Measurements from ENCODE around the gene MBOAT2.

MBOAT2 gene

GRCh38 chr2:8893474-8893873 lies 110.0 kb downstream of the MBOAT2 start:
- DNase-seq, result no peak

DNA sequence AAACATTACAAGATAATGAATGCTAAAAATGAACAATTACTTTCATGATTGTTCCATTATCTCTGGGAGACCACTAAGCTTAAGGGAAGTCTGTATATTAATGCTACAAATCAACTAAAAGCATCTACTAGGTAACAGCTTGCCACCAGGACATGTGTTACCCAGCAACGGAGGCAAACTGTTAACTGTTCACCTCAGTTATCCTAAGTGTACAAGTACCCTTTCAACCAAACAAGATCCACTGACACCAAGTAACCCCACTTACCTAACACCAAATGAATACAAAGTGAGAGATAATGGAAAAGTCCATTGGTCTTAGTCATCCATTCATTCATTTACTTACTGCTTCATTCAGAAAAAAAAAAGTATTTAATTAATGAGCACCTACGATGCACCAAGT lies 111.4 kb downstream of the MBOAT2 start:
- no peak for DNase-seq

GRCh38 chr2:8889978-8890377 lies 113.5 kb downstream of the MBOAT2 start:
- DNase-seq, result no peak

DNA sequence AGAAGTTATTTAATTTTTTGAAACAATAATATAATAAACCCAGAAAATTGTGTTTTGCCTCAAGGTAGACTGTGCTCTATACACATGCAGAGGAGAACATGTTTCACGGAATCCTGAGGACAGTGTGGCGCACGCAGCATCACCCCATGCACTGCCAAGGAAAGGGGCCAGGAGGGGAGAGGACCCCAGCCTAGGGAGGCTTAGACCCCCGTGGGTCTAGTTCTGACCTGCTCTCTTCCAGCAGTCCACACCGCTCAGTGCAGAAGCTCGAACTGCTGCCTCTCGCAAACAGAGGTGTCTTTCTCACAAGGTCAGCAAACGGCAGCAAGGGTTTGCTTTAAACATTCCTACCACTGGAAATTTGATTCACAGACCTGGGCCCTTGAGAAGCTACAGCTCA lies 114.5 kb downstream of the MBOAT2 start:
- no peak for DNase-seq

- DNase-seq, result no peak
Measured at GRCh38 chr2:8886876-8887275, 116.6 kb downstream of the MBOAT2 start.

GRCh38 chr2:8886202-8886518 lies 117.3 kb downstream of the MBOAT2 start:
- no peak for DNase-seq

DNA sequence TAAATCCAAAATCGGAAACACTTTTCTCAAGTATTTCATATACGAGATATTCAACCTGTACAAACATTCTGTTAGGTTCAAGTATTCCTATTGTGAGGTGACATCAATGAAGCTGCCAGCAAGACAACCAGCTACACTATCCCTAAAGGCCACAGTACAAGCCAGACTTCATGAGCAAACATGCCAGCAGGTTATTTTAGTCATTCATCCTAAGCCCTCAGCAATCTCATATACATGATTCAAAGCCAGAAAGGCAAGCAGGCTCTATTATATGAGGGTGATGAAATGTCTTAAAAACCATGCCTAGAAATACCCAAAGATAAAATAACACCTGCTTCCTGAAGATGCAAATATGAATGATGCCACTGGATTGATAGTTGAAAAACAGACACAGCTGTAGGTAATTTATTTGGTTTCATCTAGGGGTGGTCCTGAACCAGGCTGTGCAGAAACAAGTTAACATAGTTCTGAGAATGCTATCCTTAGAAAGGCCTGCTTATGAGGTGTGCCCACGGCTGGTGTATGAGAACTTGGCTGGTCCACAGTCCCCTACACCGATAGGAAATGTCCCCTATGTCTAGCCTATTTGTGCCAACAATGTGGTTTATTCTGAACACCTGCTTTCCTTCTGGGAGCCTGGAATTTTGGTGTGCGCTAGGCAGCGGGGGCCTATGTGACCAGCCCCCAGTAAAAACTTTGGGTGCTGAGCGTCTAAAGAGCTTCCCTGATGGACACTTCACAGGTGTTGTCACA lies 117.9 kb downstream of the MBOAT2 start:
- no peak for DNase-seq

- no peak for DNase-seq
Measured at GRCh38 chr2:8884812-8885211, 118.7 kb downstream of the MBOAT2 start.

DNA sequence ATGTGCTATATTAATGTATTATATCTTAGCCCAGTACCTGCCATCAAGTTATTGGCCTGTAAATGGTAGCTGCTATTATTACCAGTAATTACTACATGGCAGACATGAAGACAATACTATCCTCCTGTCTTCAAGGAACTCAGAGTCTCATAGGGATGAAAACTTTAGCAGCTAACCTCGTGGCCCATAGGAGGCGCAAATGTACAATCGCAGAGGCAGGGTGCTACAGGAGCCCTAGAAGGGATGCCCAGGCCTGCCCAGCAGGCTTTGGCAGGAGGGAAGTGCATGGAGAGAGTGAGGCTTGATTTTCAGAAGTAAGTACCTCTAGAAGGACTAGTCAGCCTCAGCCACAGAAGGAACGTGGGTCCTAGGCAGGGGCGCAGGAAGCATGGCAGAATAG lies 121.4 kb downstream of the MBOAT2 start:
- DNase-seq, result peak; percentile 66

DNA sequence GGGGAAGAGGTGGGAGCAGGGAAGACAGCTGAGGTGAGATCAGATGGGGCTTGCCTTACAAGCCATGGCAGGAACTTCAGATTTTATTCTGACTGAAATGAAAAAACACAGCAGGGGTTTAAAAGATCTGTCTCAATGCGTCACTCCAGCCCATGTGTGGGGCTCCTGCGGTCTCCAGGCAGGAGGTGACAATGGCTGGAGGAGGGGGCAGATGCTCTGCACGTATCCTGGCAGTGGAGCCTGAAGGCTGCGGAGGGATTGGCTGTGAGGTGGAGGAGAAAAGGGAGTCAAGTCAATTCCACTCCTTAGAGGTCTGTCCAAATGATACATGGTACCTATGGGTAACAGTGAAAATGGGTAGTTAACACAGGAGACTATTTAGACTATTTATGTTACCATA lies 125.6 kb downstream of the MBOAT2 start:
- no peak for DNase-seq

DNA sequence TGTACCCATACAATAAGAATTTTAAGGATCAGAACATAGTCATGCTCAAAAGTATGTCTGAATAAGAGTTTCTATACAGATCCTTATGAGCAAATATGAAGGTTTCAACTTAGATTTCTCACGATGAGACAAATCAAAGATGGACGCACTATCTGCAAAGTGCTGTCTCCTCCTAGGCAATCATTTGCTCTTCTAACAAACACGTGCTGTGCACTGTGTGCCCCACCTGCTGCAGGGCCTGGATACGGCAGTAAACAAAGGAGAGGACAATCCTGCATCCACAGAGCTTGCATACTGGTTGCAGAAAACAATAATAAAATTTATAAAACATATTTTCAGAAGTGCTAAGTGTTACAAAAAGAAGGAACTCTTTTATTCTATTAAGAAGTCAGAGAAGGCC lies 126.2 kb downstream of the MBOAT2 start:
- no peak for DNase-seq

DNA sequence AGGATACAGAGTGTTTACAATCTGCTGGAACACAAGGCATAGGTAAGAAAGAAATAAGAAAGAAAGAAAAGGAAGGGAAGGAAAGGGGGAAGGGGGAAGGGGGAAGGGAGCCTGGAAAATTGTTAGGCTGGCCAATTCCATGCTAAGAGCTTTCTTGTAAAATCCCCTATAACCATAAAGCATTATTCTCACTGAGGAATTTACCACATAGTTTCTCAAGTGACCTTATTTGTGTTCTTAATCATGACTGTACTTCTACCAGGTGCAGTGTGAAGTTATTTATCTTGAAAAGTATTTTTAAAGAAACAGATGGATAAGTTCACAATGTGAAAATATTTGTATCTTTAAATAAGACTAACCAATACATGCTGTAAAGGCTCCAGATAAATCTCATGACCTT lies 126.9 kb downstream of the MBOAT2 start:
- DNase-seq, result no peak

- DNase-seq, result peak; percentile 84
Measured at GRCh38 chr2:8872821-8873432, 130.6 kb downstream of the MBOAT2 start.

- DNase-seq, result no peak
Measured at GRCh38 chr2:8870441-8870840, 133.0 kb downstream of the MBOAT2 start.

DNA sequence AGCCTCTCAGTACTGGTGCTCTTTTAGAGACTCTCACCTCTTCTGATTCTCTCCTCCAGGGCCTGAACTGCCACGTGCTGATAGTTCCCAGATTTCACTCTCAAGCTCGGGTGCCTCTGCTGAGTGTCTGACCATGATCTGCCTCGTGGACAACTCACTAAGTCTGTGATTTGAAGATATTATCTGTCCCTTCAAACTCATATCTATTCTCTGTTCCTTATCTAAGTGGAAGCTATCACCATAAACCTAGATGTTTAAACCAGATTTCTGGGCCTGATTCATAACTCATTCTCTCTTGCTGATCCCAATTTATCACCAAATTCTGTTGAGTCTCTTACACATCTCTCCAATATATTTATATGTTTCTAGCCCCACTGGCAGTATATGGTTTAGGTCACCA lies 136.1 kb downstream of the MBOAT2 start:
- DNase-seq, result no peak

GRCh38 chr2:8863331-8863953 lies 140.0 kb downstream of the MBOAT2 start:
- no peak for DNase-seq

- no peak for DNase-seq
Measured at GRCh38 chr2:8862230-8862629, 141.3 kb downstream of the MBOAT2 start.

- no peak for DNase-seq
Measured at GRCh38 chr2:8861797-8862196, 141.7 kb downstream of the MBOAT2 start.

DNA sequence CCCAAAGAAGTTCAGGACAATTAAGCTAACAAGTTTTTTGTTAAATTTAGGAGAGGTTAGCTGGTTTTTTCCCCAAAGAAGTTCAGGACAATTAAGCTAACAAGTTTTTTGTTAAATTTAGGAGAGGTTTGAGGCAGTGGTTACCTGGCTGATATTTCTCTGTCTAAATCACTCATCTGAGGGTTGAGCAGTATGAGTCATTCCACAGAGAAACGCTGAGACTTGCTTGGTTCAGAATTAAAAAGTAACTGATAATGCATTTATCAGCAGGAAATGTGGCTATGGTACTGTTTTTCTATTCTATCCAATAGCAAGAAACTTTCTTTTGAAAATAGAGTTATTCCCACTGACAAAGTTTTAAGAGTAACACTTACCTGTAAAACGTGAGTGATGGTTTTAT lies 143.2 kb downstream of the MBOAT2 start:
- no peak for DNase-seq

GRCh38 chr2:8858910-8859309 lies 144.6 kb downstream of the MBOAT2 start:
- no peak for DNase-seq

DNA sequence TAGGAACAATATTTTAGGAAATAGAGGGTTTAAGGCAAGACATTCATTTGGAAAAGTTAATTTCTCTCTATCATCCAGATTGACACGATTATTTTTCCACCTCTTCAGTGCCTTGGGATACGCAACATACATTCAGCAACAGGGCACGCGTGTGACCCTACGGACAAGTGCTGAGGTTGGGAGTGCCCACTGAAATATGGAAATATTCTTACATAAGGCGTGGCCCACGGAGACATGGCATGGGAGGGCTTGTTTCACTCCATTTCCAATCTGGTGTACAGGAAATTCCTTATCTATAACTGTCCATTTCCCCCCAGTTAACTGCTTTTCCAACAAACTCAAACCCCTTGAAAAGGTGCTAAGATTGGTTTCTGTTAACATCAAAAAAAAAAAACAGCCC lies 145.2 kb downstream of the MBOAT2 start:
- DNase-seq, result no peak

DNA sequence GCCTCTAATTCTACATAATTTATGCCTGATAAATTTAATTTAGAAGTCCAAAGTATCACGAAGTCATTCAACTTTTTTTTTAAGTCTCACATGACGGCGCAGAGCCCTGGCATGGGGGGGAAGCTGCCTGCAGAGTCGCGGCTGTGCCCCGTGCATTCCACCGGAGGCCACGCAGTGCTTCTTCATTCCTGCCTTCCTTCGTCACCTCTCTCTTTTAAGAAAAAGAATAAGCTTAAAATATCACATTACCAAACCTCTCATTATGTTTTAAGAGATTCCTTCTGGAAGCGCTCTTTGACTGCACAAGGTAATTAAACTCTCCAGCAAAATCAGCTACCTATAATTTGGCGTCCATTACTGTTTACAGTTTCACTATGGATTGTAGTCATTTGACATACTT lies 145.8 kb downstream of the MBOAT2 start:
- DNase-seq, result no peak

GRCh38 chr2:8856176-8856575 lies 147.3 kb downstream of the MBOAT2 start:
- no peak for DNase-seq

- DNase-seq, result no peak
Measured at GRCh38 chr2:8855010-8855409, 148.5 kb downstream of the MBOAT2 start.

GRCh38 chr2:8853426-8853825 lies 150.1 kb downstream of the MBOAT2 start:
- DNase-seq, result no peak
